Chondrocyte (in vitro differentiated cells): ENCODE measurements around the gene PNPLA5. TPM values are rescaled to one million over a fixed set of nuclear protein-coding genes. Genes with fewer than 3 reads are reported as not detected.

Experiments used
- DNase-seq: peaks from one replicate; pipeline ENCODE4 v3.0.0; 2021; ENCODE audit warnings: mixed read lengths, low spot score
- H3K27ac Mint-ChIP-seq: one replicate; pipeline ENCODE4 v1.8.0; 2021; ENCODE audit warnings: mild to moderate bottlenecking, moderate library complexity, mixed read lengths; ENCODE audit not compliant: unreplicated experiment
- H3K27me3 Mint-ChIP-seq: 2 replicates; pipeline ENCODE4 v1.8.0; 2021; ENCODE audit warnings: low read depth, mixed read lengths
- H3K36me3 Mint-ChIP-seq: 2 replicates; pipeline ENCODE4 v1.8.0; 2021; ENCODE audit warnings: low read depth, mixed read lengths
- H3K4me1 Mint-ChIP-seq: 2 replicates; pipeline ENCODE4 v1.8.0; 2021; ENCODE audit warnings: low read depth, mild to moderate bottlenecking, mixed read lengths
- H3K4me3 Mint-ChIP-seq: one replicate; pipeline ENCODE4 v1.8.0; 2021; ENCODE audit warnings: mild to moderate bottlenecking, moderate library complexity, mixed read lengths; ENCODE audit not compliant: unreplicated experiment
- H3K9me3 Mint-ChIP-seq: 2 replicates; pipeline ENCODE4 v1.8.0; 2021; ENCODE audit warnings: low read depth, mixed read lengths
- CTCF ChIP-seq: fragments of 200-600 bp; sonication (generic); IDR thresholded peaks from 2 replicates; pipeline ENCODE4 v1.5.0; 2021; ENCODE audit warnings: antibody characterized with exemption, mild to moderate bottlenecking, moderate library complexity
- total RNA-seq: library from RNA; stranded (reverse); gene quantifications from 3 replicates; pipeline ENCODE4 v1.2.1, GENCODE V29; 2021

PNPLA5 gene
- total RNA-seq, 1 donor from 2014 or later: not detected

DNA sequence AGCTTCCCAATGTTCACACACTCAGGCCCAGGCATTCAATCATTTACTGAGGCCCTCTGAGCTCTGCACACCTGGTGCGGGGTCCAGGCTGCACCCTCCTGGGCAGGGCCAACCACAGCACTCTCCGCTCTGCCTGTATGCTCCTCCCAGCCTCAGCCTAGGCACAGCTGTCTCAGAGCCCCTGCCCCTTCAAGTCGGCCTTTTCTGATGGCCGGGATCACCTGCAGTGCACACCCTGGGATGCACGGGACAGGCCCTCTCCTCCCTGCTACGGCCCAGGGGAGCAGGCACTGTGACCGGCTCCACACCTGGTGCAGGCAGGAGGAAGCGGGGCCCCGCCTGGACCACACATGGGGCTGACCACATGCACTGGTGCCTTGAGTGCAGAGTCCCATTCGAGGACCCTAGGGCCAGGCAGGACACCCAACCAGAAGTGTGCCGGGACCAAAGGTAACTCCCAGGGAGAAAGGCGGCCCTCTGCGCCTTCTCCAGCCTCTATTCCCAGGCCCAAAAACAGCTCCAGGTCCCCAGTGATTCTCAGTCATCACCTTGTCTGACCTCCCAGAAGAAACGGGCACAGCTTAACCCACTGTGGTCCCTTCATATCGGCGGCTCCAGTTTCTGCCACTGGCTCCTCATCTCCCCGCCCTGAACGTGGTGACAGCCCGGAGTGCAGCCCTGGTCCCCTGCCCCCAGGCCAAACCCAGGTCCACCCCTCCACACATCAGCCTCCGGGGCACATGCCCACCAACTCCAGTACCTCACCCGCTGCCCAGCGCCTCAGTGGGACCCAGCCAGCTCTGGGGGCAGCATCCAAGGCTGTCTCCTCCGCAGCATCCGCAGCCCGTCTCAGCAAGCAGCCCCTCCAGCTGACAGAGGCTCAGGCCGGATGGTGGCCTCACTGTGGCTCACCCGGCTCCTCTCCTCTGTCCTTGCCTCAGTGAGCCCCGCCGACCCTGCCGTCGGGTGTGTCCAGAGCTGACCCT lies 47.0 kb downstream of the PNPLA5 start:
- Mint-ChIP-seq H3K4me3 (no peak overlapping the region), H3K27ac (no peak overlapping the region), H3K9me3 (no peaks in the 10 kb centered on the region), H3K27me3 (peaks cover 10% of the 10 kb centered on the region), H3K36me3 (peaks cover 1% of the 10 kb centered on the region), H3K4me1 (no peaks in the 10 kb centered on the region)
- no peak for DNase-seq
- TF ChIP-seq CTCF: no peak

- H3K27ac Mint-ChIP-seq: no peak overlapping the region
Observed at GRCh38 chr22:43843783-43844530, 47.9 kb downstream of the PNPLA5 start.

GRCh38 chr22:43841742-43842141 lies 50.1 kb downstream of the PNPLA5 start:
- Mint-ChIP-seq H3K36me3 (peaks cover 2% of the 10 kb centered on the region), H3K4me1 (no peaks in the 10 kb centered on the region), H3K27me3 (peaks cover 2% of the 10 kb centered on the region), H3K4me3 (no peak overlapping the region), H3K27ac (no peak overlapping the region), H3K9me3 (no peaks in the 10 kb centered on the region)
- peak; percentile 93 for DNase-seq
- no peak for TF ChIP-seq CTCF

More at GRCh38 chr22:43843783-43844530, 47.9 kb downstream of the PNPLA5 start:
- Mint-ChIP-seq H3K9me3 (no peaks in the 10 kb centered on the region), H3K4me3 (no peak overlapping the region), H3K27me3 (peaks cover 5% of the 10 kb centered on the region), H3K36me3 (no peaks in the 10 kb centered on the region), H3K4me1 (no peaks in the 10 kb centered on the region)
- no peak for TF ChIP-seq CTCF
- DNase-seq: peak; percentile 53

DNA sequence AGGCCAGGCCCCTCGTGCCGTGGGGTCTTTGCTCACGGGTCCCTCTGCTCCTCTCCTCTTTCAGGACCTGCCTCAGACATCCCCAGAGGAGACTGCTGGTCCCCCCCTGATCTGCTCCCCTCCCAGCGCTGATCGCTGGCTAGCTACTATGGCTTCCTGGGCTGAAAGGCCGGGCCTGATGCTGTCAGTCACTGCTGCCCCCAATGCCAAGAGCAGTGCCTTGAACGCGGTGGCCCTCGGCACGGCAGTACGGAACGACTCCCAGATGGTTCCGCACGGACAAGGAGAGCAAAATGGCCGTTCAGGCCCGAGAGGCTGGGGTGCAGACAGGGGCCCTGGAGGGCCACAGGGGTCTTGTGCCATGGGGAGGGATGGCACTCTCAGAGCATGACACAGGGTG lies 51.0 kb downstream of the PNPLA5 start:
- peaks cover 2% of the 10 kb centered on the region for H3K27me3 Mint-ChIP-seq
- H3K4me3 Mint-ChIP-seq: no peak overlapping the region
- H3K9me3 Mint-ChIP-seq: no peaks in the 10 kb centered on the region
- peaks cover 2% of the 10 kb centered on the region for H3K36me3 Mint-ChIP-seq
- no peak for TF ChIP-seq CTCF
- H3K4me1 Mint-ChIP-seq: no peaks in the 10 kb centered on the region
- DNase-seq: no peak
- no peak overlapping the region for H3K27ac Mint-ChIP-seq

GRCh38 chr22:43840431-43840830 lies 51.4 kb downstream of the PNPLA5 start:
- DNase-seq: no peak
- Mint-ChIP-seq H3K4me3 (no peak overlapping the region), H3K4me1 (no peaks in the 10 kb centered on the region), H3K36me3 (peaks cover 5% of the 10 kb centered on the region), H3K9me3 (no peaks in the 10 kb centered on the region), H3K27ac (no peak overlapping the region), H3K27me3 (peaks cover 3% of the 10 kb centered on the region)
- TF ChIP-seq CTCF: no peak
